Lung (tissue), 16 donors: ENCODE results near the gene CISD3. TPM values are rescaled to one million over a fixed set of nuclear protein-coding genes. Genes with fewer than 3 reads are reported as not detected.

Experiments
- ATAC-seq: fragments of 200-7000 bp; cut with Tn5 transposase; one replicate; pipeline ENCODE4 v1.9.1; 2020; ENCODE audit warnings: moderate number of reproducible peaks; ENCODE audit not compliant: insufficient read depth, low FRiP score
- DNase-seq, 3 donors: peaks; one replicate each; pipeline ENCODE4 v3.0.0-alpha.2; 2013 to 2017
- H3K27ac ChIP-seq, 2 donors: one replicate each; pipeline ENCODE4 v1.5.1; 2013; ENCODE audit warnings: mild to moderate bottlenecking in 2 of 2, moderate library complexity in 2 of 2, control low read depth in 1 of 2, inconsistent platforms in 1 of 2, low read depth in 1 of 2, low read length in 1 of 2
- H3K27me3 ChIP-seq, 3 donors: one replicate each; pipeline ENCODE4 v1.5.1; 2013; ENCODE audit warnings: low read length in 2 of 3; ENCODE audit not compliant: control insufficient read depth in 3 of 3, insufficient read depth in 3 of 3
- H3K36me3 ChIP-seq, 4 donors: one replicate each; pipeline ENCODE4 v1.5.1; 2013; ENCODE audit warnings: low read length in 4 of 4, mild to moderate bottlenecking in 1 of 4, moderate library complexity in 1 of 4; ENCODE audit not compliant: control insufficient read depth in 4 of 4, insufficient read depth in 4 of 4
- H3K4me1 ChIP-seq, 5 donors: one replicate each; pipeline ENCODE4 v1.5.1; 2013; ENCODE audit warnings: low read length in 5 of 5, mild to moderate bottlenecking in 2 of 5, moderate library complexity in 1 of 5; ENCODE audit not compliant: control insufficient read depth in 5 of 5, insufficient read depth in 5 of 5
- H3K4me3 ChIP-seq: one replicate; pipeline ENCODE4 v1.5.1; 2013; ENCODE audit warnings: mild to moderate bottlenecking, control low read depth, moderate library complexity
- H3K9ac ChIP-seq, 2 donors: one replicate each; pipeline ENCODE4 v1.5.1; 2013; ENCODE audit warnings: low read length in 2 of 2, control low read depth in 1 of 2; ENCODE audit not compliant: insufficient read depth in 1 of 2
- H3K9me3 ChIP-seq, 4 donors: one replicate each; pipeline ENCODE4 v1.5.1; 2013; ENCODE audit warnings: low read length in 3 of 4, mild to moderate bottlenecking in 1 of 4, moderate library complexity in 1 of 4; ENCODE audit not compliant: control insufficient read depth in 4 of 4, insufficient read depth in 3 of 4
- CTCF ChIP-seq: IDR thresholded peaks from 2 replicates; pipeline ENCODE4 v1.5.1; 2012; ENCODE audit warnings: mild to moderate bottlenecking; ENCODE audit errors: control extremely low read depth, extremely low read depth
- WGBS, 2 donors: extraction: QIAGEN DNeasy Blood & Tissue Kit; methylation state at CpG; one replicate each; pipeline ENCODE4 v1.1.7; 2013; 5-methylcytosine and 5-hydroxymethylcytosine counted together
- long read RNA-seq, 5 donors: transcript quantifications; one replicate each; lab custom pipeline, GENCODE V29; 2026
- polyA plus RNA-seq, 2 donors: library from polyadenylated mRNA; stranded (reverse); fragments of 200-250 nt; gene quantifications; one replicate each; pipeline ENCODE4 v1.2.1, GENCODE V29; 2013
- total RNA-seq, 2 donors: library from RNA; depleted of rRNA in 1 of 2; stranded (reverse); fragments of >200 nt in 1 of 2; gene quantifications; one replicate each; pipeline ENCODE4 v1.2.1, GENCODE V29; 2014 to 2021
- donor health status: control.
- donor health status: control.
- donor health status: Bipolar disorder and iron deficiency.
- donor health status: healthy.
- donor health status: DM: yes; HTN: yes; CAD: no.

The CISD3 gene
- total RNA-seq (10 to 100 TPM in 1 of 2 donors, 1 to 10 TPM in 1; 2.4 to 49.7 TPM), polyA plus RNA-seq (10 to 100 TPM; 34.4 to 41.5 TPM)
- long read RNA-seq, donor 1, transcript CISD3-204 (4 exons, 2,074 nt), result major isoform, 22 of 26 reads
- long read RNA-seq, donor 1, partial matches to known transcripts, result 0 of 26 reads
- long read RNA-seq, donor 1, other reads (novel, unspliced or antisense), result 0 of 26 reads
- long read RNA-seq, donor 2, transcript CISD3-204 (4 exons, 2,074 nt), result major isoform, 5 of 8 reads
- long read RNA-seq, donor 2, partial matches to known transcripts, result 0 of 8 reads
- long read RNA-seq, donor 2, other reads (novel, unspliced or antisense), result 0 of 8 reads
- long read RNA-seq, donor 3, transcript CISD3-204 (4 exons, 2,074 nt), result major isoform, 11 of 13 reads
- long read RNA-seq, donor 3, partial matches to known transcripts, result 0 of 13 reads
- long read RNA-seq, donor 3, other reads (novel, unspliced or antisense), result 0 of 13 reads
- long read RNA-seq, donor 4, transcript CISD3-204 (4 exons, 2,074 nt), result major isoform, 11 of 13 reads
- long read RNA-seq, donor 4, partial matches to known transcripts, result 0 of 13 reads
- long read RNA-seq, donor 4, other reads (novel, unspliced or antisense), result 0 of 13 reads
- long read RNA-seq, donor 5, transcript CISD3-206 (3 exons, 2,326 nt), result minor isoform, 8 of 28 reads
- long read RNA-seq, donor 5, transcript CISD3-204 (4 exons, 2,074 nt), result major isoform, 20 of 28 reads
- long read RNA-seq, donor 5, partial matches to known transcripts, result 0 of 28 reads
- long read RNA-seq, donor 5, other reads (novel, unspliced or antisense), result 0 of 28 reads

GRCh38 chr17:38729886-38730525, at the start of gene CISD3:
TSS of gene CISD3 (plus strand) at chr17:38730341. CDS start at chr17:38730359, 18 bp downstream.
- H3K27me3 ChIP-seq, result no peaks in the 10 kb centered on the region
- peak; percentile 54 for TF ChIP-seq CTCF
- DNase-seq (peak; percentile 84 to 93 (median 84)), ATAC-seq (peak; percentile 92)
- 1% methylated on average over 61 to 92 of the region's 92 CpGs for WGBS, 2 donors
- peaks cover 0 to 26% (median 11%) of the 10 kb centered on the region in 4 donors for H3K36me3 ChIP-seq
- H3K4me3 ChIP-seq, result peak within 1 kb of the TSS; percentile 59
- H3K4me1 ChIP-seq, result peaks cover 0 to 31% (median 9%) of the 10 kb centered on the region in 5 donors
- H3K9me3 ChIP-seq, result no peaks in the 10 kb centered on the region
- peak within 1 kb of the TSS in 1 of 2 donors; percentile 56 for H3K9ac ChIP-seq
- H3K27ac ChIP-seq, result peak within 1 kb of the TSS; percentile 86

- H3K9ac ChIP-seq, result no peak overlapping the region
- H3K27ac ChIP-seq, result no peak overlapping the region
- DNase-seq (no peak), ATAC-seq (no peak)
- no peaks in the 10 kb centered on the region for H3K9me3 ChIP-seq
- peaks cover 0 to 4% (median 2%) of the 10 kb centered on the region in 3 donors for H3K27me3 ChIP-seq
- 90 to 92% methylated on average over 3 of the region's 3 CpGs for WGBS, 2 donors
- H3K4me3 ChIP-seq, result no peak overlapping the region
- no peaks in the 10 kb centered on the region for H3K36me3 ChIP-seq
- no peak for TF ChIP-seq CTCF
- H3K4me1 ChIP-seq, result peaks cover 0 to 3% (median 0%) of the 10 kb centered on the region in 5 donors
Observed at GRCh38 chr17:38681096-38681495, 49.0 kb upstream of the CISD3 start.

DNA sequence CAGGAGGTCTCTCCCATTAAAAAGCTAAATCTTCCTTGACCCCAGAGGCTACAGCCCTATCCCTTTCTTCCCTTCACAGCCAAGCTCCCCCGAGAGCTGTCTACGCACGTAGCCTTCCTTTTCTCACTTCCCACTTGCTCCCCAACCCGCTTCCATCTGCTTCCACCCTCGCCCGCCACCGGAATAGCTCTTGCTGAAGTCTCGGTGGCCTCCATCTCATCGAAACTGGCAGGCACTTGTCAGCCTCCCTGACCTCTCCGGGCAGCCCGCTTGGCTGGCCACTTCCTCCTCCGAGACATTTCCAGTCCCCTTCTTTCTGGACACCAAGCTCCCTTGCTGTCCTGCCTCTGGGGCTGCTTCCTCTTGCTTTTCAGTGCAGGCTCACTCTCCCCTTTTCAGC, 44.6 kb upstream of the CISD3 start:
- TF ChIP-seq CTCF, result no peak
- ATAC-seq, result no peak
- no peak overlapping the region for H3K27ac ChIP-seq
- WGBS, 2 donors, result 71 to 74% methylated on average over 12 of the region's 12 CpGs
- H3K4me1 ChIP-seq, result peaks cover 0 to 4% (median 0%) of the 10 kb centered on the region in 5 donors
- no peaks in the 10 kb centered on the region for H3K27me3 ChIP-seq
- no peaks in the 10 kb centered on the region for H3K9me3 ChIP-seq
- H3K36me3 ChIP-seq, result no peaks in the 10 kb centered on the region
- H3K9ac ChIP-seq, result no peak overlapping the region
- H3K4me3 ChIP-seq, result no peak overlapping the region
- no peak for DNase-seq
